CD1c-positive myeloid dendritic cell (primary cell): ENCODE results near the gene RPL7A.
"Not testable (repeated sequence)": the region's sequence is repeated elsewhere in the genome, so short reads cannot be mapped to it uniquely, and the experiment has no call there.

Source experiments
- DNase-seq: peaks from one replicate; pipeline ENCODE4 v3.0.0-alpha.2; 2016; ENCODE audit errors: extremely low spot score

The RPL7A gene

DNA sequence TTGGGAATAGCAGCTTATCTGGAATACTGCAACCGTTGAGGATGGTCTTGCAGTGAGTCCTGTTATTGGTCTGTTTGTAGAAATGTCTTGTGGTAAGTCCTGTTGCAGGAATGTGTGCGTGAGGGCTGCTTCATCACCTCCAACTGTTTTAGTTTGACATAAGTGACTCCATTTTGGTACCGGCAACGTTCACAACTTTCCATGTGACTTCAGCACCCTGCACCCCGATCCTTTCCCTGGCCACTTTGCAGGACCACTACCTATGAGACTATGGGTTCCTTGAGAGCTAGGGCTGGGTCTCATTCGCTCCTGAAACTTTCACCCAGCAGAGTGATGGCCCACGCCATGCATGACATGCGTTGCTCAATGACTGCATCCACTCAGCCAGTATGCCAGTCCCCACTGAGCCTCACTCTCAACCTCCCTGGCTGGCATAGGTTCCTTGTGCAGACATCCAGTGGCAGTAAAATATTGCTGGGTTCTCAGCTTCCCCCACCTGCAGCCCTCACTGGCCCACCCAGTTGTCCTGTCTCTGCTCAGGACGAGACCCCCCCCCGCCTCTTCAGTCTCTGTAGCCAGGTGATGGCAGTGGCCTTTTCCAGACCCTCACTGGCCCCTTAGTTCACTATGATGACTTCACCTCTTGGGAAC, 20.1 kb upstream of the RPL7A start:
- no peak for DNase-seq

DNA sequence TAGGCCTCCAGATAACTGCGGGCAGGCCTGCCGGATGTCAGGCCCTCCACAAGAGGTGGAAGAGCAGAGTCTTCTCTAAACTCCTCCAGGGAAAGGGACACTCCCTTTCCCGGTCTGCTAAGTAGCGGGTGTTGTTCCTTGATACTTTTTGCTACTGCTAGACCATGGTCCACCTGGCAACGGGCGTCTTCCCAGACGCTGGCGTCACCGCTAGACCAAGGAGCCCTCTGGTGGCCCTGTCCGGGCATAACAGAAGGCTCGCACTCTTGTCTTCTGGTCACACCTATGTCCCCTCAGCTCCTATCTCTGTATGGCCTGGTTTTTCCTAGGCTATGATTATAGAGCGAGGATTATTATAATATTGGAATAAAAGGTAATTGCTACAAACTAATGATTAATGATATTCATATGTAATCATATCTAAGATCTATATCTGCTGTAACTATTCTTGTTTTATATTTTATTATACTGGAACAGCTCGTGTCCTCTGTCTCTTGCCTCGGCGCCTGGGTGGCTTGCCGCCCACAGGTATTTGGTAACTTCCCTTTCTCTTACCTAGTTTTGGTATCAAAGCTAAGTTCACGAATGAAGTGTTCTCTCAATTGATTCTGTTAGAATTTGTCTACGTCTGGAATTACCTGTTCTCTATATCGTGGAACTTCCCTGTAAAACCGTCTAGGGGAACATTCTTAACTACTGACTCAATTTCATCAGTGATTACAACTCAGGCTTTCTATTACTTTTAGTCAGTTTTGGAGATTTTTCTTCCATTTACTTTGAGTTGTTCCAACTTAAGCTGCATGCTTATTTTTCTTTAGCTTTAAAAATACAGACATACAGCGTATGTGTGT, 18.5 kb upstream of the RPL7A start:
- DNase-seq: peak; percentile 12

DNA sequence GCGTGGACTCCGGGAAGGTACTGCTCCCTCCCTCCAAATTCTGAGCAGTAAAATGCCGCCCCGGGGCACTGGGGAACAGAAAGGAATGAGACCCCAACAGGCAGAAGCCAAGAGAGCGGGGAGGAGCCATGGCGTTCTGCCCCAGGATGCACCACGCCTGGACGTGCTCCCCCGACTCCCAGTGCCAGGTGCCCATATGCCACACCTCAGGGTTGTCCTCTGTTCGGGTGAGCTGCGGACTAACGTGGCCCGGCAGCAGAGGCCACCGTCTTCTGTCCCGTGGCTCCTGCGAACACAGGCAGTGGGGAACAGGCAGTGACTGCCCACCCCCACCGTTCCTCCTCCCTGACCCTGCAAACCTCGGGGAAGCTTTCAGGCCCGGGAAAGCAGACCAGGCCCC, 16.8 kb upstream of the RPL7A start:
- no peak for DNase-seq

- no peak for DNase-seq
These were observed 16.2 kb upstream of the RPL7A start for GRCh38 chr9:133331641-133332380.

DNA sequence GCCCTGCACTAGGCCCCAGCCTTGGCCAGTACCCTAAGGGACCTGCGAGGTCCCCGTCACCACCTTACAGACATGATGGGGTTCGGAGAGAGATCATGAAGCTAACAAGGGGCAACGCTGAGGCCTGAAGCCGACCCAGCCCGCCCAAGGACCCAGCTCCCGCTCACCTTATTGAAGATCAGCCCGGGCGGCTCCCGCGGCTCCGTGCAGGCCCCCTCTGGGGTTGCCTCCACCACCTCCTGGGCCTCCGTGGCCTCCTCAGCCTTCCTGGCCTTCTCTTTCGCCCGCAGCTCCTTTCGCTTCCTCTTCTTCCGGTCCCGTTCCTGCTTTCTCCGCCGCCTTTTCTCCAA, 15.7 kb upstream of the RPL7A start:
- no peak for DNase-seq

DNA sequence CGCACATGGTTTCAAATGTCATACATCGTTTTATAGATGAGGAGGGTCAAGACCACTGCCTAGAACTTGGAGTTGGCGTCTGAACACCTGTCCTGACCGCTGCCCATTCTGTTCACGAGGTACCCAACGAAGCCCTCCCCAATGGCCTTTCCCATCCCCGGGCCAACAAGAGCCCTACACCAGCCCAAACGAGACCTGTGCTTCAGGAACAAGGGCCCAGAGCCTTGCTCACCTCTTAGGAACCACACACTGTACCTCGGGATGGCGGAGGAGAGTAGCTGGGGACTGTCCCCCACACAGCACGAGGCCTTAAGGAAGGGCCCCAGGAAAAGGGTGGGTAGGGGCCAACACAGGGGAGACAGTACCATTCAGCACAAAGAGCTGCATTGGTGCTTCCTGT, 15.0 kb upstream of the RPL7A start:
- DNase-seq: no peak

DNA sequence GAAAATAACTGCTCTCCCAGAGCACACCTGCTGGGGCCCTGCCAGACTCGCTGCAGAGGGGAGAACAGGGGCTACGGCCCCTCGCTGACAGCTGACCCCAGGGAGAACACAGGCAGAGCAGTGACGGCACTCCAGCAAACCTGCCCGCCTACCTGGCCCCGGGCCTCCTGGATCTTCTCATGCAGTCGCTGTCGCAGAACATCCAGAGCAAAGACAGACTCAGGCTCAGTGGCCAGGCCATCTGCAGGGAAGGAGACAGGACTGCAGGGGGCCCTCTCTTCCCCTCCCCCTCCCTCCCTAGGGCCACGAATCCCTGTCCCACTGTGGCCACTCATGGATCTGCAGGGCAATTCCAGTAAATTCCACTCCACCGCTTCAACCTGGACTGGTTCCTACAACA, 14.5 kb upstream of the RPL7A start:
- DNase-seq: no peak

DNA sequence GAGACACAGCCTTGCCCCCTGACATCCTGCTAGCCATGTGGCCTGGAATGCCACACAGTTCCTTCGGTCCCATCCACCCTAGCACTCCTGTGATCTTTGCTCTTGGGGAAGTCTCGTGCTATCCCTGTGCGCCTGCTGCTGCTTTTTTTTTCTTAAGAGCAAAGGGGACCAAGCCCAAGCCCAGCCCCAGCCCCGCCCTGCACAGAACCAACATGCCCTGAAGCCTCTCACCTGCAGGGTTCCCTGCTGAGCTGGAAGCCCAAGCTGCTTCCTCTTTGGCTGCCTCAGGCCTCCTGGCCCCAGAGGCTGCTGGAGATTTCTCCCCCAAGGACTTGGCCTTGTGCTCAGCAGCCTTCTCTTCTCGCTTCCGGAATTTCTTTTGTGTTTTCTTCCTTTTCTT, 13.9 kb upstream of the RPL7A start:
- no peak for DNase-seq

DNA sequence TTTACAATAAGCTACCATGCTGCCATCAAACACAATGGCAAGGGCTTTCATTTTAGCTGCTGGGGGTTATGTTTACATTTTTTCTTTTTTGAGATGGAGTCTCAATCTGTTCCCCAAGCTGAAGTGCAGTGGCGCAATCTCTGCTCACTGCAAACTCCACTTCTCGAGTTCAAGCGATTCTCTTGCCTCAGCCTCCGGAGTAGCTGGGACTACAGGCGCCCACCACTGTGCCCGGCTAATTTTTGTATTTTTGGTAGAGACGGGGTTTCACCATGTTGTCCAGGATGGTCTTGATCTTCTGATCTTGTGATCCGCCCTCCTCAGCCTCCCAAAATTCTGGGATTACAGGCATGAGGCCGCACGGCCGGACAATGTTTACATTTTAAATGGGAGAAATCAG, 13.1 kb upstream of the RPL7A start:
- not testable (repeated sequence) for DNase-seq

DNA sequence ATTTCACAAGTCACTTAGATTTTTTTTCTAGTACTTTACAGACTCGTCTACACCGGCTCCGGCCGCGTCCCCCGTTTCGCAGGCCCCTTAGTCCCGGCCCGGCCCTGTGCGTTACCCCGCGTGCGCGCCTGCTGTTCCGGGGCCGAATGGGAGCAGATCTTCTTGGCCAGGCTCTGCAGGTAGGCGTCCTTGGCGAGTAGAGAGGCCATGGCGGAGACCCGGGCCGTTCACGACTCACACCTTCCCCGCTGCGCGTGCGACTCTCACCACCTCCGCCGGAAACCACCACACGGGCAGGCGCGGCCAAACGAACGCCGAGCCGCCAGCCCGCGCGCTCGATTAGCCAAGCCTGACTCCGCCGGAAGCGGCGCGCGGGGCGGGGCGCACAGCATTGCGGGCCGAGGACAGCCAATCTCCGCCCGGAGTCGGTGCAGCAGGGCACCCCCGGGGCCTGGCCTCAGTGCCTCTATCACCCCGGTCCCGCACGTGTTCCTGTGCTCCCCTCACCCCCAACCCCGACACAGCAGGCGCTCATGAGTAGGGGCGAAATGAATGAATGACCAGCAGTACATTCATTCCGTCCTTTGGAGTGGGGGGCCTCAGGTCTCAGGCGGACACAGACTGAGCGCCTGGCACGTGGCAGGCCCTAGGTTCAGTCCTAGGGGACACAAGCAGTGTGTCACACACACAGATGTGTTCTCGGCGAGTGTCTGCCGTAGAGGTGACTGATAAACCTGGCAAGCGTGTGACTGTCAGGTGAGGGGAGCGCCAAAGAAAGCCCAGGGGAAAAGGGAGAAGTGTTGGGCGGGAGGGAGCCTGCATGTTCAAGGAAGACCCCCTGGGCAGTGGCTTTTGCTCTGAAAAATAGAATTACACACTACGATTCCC, 11.8 kb upstream of the RPL7A start, which contains the start of gene SURF6:
TSS of gene SURF6 (minus strand) at position 265 of the 888 bp plus-strand sequence. CDS start at position 209, 56 bp downstream.
- peak; percentile 95 for DNase-seq

DNA sequence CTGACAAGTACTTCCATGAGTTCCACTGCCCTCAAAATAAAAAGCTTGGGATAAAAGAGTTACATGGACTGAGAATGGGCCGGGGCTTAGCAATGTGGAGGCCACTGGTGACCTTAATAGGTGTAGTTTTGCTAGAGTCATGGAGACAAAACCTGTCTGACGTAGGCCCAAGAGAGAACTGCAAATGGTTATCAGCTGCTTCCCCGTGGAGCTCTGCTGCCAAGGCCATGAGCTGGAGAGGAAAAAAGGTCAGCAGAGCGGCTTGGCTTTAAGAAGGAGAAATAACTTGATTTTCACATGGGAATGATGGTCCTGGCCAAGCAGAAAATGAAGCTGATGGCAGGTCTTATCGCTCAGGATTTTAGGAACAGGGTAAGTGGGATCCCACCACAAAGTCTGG, 8.4 kb upstream of the RPL7A start:
- DNase-seq: no peak

- DNase-seq: peak; percentile 21
These were observed 7.8 kb upstream of the RPL7A start for GRCh38 chr9:133340256-133340655.

- no peak for DNase-seq
These were observed 7.1 kb upstream of the RPL7A start for GRCh38 chr9:133340916-133341315.

- DNase-seq: peak; percentile 76
These were observed 6.5 kb upstream of the RPL7A start for GRCh38 chr9:133341369-133342068.

GRCh38 chr9:133342069-133342406, 6.0 kb upstream of the RPL7A start:
- no peak for DNase-seq

GRCh38 chr9:133342570-133342969, 5.4 kb upstream of the RPL7A start:
- DNase-seq: no peak

DNA sequence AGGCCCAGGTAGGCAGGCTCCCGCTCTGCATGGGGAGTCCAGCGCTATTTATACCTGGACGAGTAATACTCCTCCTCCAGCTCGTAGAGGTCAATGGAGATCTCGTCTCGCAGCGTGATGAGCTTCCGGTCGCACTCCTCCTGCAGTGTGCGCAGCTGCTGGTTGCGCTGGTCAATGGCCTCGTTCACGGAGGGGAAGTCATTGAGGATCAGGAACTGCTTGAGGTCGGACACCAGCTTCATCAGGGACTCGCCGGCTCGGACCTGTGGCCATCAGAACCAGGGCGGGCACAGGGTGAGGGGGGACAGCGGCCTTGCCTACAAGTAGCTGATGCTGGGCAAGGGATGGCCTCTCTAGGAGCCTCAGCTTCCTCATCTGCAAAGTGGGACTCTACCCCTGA, 3.9 kb upstream of the RPL7A start:
- no peak for DNase-seq

- DNase-seq: no peak
These were observed 3.0 kb upstream of the RPL7A start for GRCh38 chr9:133344979-133345378.

GRCh38 chr9:133345596-133345995, 2.4 kb upstream of the RPL7A start:
- no peak for DNase-seq

DNA sequence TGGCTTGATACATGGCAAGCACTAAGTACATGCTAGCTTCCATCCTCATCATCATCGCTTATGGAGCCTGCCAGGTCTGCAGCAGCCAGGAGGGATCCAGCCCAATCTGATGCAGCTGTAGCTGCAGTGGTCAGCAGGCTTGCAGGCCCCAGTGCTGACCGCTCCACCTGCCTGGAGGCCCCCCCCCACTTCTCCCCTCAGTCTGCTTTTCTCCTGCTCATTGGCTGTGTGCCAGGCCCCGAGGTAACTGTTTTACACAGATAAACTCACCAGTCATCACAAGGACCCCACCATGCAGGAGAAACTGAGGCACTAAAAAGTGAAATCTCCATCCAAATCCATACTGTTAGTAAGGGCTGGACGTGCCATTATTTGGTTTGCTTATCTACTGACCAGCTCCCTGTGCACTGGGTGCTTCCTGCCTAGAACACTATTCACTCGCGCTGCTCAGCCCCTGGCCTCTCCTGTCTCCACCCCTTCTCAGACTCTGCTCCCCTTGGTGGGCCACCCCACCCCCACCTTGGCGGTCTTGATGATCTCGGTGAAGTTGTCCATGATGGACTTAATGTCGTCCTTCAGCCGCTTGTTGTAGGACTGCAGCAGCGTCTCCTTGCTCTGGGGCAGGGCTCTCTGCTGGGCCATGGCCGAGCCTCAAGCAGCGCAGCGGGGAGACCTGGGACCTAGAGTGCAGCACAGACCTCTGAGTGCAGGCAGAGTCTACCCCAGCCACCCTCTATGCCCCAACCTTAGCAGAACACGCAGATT, 1.8 kb upstream of the RPL7A start:
- DNase-seq: no peak
